GM19324 (cell line): ENCODE results near the gene XYLT1.

Experiments used
- ATAC-seq: cut with Tn5 transposase; IDR thresholded peaks from one replicate; pipeline ENCODE4 v1.9.1; 2021; ENCODE audit warnings: mild to moderate bottlenecking, moderate library complexity; ENCODE audit not compliant: unreplicated experiment, low FRiP score

XYLT1 gene

GRCh38 chr16:17238285-17239028 lies 232.3 kb downstream of the XYLT1 start:
- ATAC-seq: no peak

GRCh38 chr16:17237350-17237944 lies 233.3 kb downstream of the XYLT1 start:
- ATAC-seq: no peak

GRCh38 chr16:17235147-17235815 lies 235.5 kb downstream of the XYLT1 start:
- no peak for ATAC-seq

- no peak for ATAC-seq
Measured at GRCh38 chr16:17233318-17234002, 237.3 kb downstream of the XYLT1 start.

GRCh38 chr16:17232487-17232886 lies 238.3 kb downstream of the XYLT1 start:
- no peak for ATAC-seq

GRCh38 chr16:17231972-17232371 lies 238.8 kb downstream of the XYLT1 start:
- ATAC-seq: no peak

GRCh38 chr16:17230932-17231581 lies 239.7 kb downstream of the XYLT1 start:
- ATAC-seq: no peak

- ATAC-seq: no peak
Measured at GRCh38 chr16:17229766-17230165, 241.0 kb downstream of the XYLT1 start.

- ATAC-seq: no peak
Measured at GRCh38 chr16:17229131-17229530, 241.6 kb downstream of the XYLT1 start.

GRCh38 chr16:17228708-17229055 lies 242.1 kb downstream of the XYLT1 start:
- no peak for ATAC-seq

- ATAC-seq: no peak
Measured at GRCh38 chr16:17228048-17228707, 242.6 kb downstream of the XYLT1 start.

- no peak for ATAC-seq
Measured at GRCh38 chr16:17227278-17227677, 243.5 kb downstream of the XYLT1 start.

- ATAC-seq: no peak
Measured at GRCh38 chr16:17225541-17225940, 245.2 kb downstream of the XYLT1 start.

- ATAC-seq: no peak
Measured at GRCh38 chr16:17224879-17225281, 245.9 kb downstream of the XYLT1 start.

- ATAC-seq: no peak
Measured at GRCh38 chr16:17224350-17224749, 246.4 kb downstream of the XYLT1 start.

- no peak for ATAC-seq
Measured at GRCh38 chr16:17223576-17223975, 247.2 kb downstream of the XYLT1 start.

GRCh38 chr16:17222871-17223401 lies 247.8 kb downstream of the XYLT1 start:
- ATAC-seq: no peak

- ATAC-seq: no peak
Measured at GRCh38 chr16:17219991-17220390, 250.8 kb downstream of the XYLT1 start.

GRCh38 chr16:17215936-17216335 lies 254.8 kb downstream of the XYLT1 start:
- no peak for ATAC-seq

- ATAC-seq: no peak
Measured at GRCh38 chr16:17215306-17215705, 255.5 kb downstream of the XYLT1 start.
